Fibroblast of lung (primary cell): ENCODE data around the gene ALDH1A1.

Experiments used
- CTCF ChIP-seq, 2 donors: IDR thresholded peaks in 1 of 2; conservative IDR thresholded peaks in 1 of 2; 1 replicate in 1 of 2; 2 replicates in 1 of 2; pipeline ENCODE4 v1.5.1; 2011 to 2012; ENCODE audit warnings: low read length in 2 of 2, control low read depth in 1 of 2, inconsistent platforms in 1 of 2, low read depth in 1 of 2, mild to moderate bottlenecking in 1 of 2
- EZH2 ChIP-seq: IDR thresholded peaks from 2 replicates; pipeline ENCODE4 v1.5.1; 2012; ENCODE audit warnings: low read length, control low read depth, mild to moderate bottlenecking; ENCODE audit errors: missing control alignments

GRCh38 chr9:72997387-72997995, 44.6 kb upstream of the ALDH1A1 start:
- TF ChIP-seq CTCF (conservative IDR thresholded peaks at IDR 0.05 in 1 of 2, IDR thresholded peaks at IDR 0.05 in 1 of 2; ENCODE audit: low read depth in 1 of 2, low read length in 2 of 2) (no peak), EZH2 (no peak)
